Measurements from ENCODE around the gene CA10. TPM values are rescaled to one million over a fixed set of nuclear protein-coding genes. Genes with fewer than 3 reads are reported as not detected.

Gene CA10
- total RNA-seq, 1 experiment from 2014 or later: not detected

DNA sequence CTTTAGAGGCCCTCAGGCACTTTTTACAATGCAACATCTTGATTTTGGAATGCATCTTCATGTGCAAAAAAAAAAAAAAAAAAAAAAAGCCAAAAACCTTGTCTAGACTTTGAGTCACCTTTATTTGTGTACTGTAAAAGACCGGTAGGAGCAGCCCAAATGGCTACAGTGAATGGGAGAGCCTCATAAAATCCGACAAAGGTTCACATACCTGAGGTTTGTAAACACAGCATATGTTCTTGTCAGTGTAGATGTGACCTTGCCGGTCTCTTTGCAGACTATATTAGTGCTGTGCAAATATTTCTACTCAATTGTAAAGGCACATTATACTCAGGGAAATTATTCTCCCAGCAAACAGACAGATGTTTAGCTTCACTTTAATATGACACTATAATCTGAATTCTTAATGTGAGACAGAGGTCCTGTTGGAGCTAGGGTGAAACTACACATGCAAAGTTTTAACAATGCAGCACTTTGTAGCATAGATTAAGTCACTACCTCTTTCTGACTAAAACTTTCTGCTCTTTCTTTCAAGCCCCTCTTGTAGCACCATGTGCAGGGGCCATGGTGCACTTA lies 211.3 kb downstream of the CA10 start:
- no peaks in the 10 kb centered on the region for H3K36me3 ChIP-seq
- no peaks in the 10 kb centered on the region for H3K27me3 ChIP-seq (replicated peaks)
- no peaks in the 10 kb centered on the region for H3K9me3 ChIP-seq (replicated peaks)
- H3K27ac ChIP-seq: no peak overlapping the region
- DNase-seq (ENCODE audit: low read depth in 1 of 2, low spot score in 2 of 2): no peak
- no peak overlapping the region for H3K4me3 ChIP-seq
- no peaks in the 10 kb centered on the region for H3K4me1 ChIP-seq (replicated peaks)

DNA sequence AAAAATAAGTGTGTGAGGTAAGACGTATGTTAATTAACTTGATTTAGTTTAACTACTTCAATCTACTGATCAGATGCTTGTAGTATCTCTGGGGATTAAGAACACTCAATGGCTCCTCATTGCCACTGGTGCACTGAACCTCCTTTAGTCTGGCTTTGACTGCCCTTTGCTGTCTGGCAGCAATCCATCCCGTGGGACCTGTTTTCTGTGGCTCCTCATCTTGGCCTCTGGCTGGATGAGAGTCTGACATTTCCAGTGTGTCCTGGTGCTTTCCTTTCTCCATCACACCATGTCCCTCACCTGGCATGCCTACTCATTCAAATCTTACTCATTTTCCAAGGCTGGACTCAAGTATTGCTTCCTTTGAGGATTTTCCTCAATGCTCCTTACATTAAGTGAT lies 212.2 kb downstream of the CA10 start:
- Histone ChIP-seq H3K36me3 (no peaks in the 10 kb centered on the region), H3K27ac (no peak overlapping the region), H3K9me3 (replicated peaks) (no peaks in the 10 kb centered on the region), H3K4me3 (no peak overlapping the region), H3K4me1 (replicated peaks) (no peaks in the 10 kb centered on the region), H3K27me3 (replicated peaks) (no peaks in the 10 kb centered on the region)
- no peak for DNase-seq (ENCODE audit: low read depth in 1 of 2, low spot score in 2 of 2)

DNA sequence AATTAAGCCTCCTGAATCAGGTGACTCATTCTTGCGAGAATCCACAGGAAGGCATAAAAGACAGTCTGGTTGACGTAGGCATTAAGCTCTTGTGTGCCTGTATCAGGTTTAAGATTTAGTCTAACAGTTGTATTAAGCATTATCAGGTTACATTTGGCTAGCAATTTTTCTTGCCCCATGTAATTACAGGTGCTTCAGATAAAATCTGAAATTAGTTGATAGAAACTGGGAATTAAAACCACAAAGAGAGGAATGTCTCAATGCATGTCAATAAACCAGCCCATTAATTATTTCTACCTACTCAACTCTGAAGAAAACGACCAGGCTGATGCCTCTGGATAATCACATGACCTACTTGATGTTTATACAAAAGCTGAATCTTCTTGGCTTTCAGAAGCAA lies 217.2 kb downstream of the CA10 start:
- H3K9me3 ChIP-seq (replicated peaks): no peaks in the 10 kb centered on the region
- H3K36me3 ChIP-seq: no peaks in the 10 kb centered on the region
- DNase-seq (ENCODE audit: low read depth in 1 of 2, low spot score in 2 of 2): no peak
- no peaks in the 10 kb centered on the region; the same call in 1 of the 2 replicates for H3K27me3 ChIP-seq (replicated peaks)
- H3K27ac ChIP-seq: no peak overlapping the region
- H3K4me1 ChIP-seq (replicated peaks): no peaks in the 10 kb centered on the region
- no peak overlapping the region for H3K4me3 ChIP-seq

DNA sequence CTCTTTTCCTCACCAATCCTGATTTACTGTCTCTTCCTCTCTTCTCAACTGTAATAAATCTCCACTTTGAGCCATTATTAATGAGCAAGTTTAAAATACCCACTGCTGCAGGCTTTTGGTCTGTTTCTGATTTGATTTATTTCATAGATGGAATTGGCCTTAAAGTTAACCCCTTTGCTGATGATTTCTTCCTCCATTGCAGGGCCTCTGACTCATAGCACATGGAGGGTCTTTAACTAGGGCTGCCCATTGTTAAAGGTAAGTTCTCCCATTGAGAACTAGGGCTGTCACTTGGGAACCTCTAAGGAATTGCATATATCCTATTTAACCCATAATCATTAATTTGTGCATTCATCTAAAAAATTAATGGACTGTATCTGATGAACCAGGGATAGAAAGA lies 221.2 kb downstream of the CA10 start:
- Histone ChIP-seq H3K27me3 (replicated peaks) (peaks cover 10% of the 10 kb centered on the region), H3K27ac (no peak overlapping the region), H3K4me1 (replicated peaks) (no peaks in the 10 kb centered on the region), H3K9me3 (replicated peaks) (no peaks in the 10 kb centered on the region; the same call in 1 of the 2 replicates), H3K4me3 (no peak overlapping the region), H3K36me3 (no peaks in the 10 kb centered on the region)
- no peak for DNase-seq (ENCODE audit: low read depth in 1 of 2, low spot score in 2 of 2)

DNA sequence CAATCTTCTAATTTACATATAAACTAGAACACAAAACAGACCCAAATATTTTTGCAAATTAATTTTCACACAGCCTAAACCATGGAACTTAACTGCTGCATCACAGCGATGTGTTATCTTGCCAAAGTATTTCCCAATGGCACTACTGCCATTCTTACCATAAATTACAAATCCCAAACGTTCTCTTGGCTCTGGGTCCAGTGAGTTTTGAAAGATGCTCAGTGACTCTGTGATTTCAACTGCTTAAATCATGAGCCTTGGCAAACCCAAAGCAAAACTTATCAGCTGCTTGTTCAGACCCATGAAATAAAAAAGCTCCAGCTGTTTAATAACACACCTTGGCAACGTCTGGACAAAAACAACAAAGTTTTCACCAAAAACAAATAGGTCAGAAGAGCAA lies 223.0 kb downstream of the CA10 start:
- Histone ChIP-seq H3K27me3 (replicated peaks) (peaks cover 10% of the 10 kb centered on the region), H3K36me3 (no peaks in the 10 kb centered on the region), H3K9me3 (replicated peaks) (no peaks in the 10 kb centered on the region; the same call in none of the 2 replicates), H3K4me3 (no peak overlapping the region), H3K4me1 (replicated peaks) (no peaks in the 10 kb centered on the region), H3K27ac (no peak overlapping the region)
- no peak for DNase-seq (ENCODE audit: low read depth in 1 of 2, low spot score in 2 of 2)

- Histone ChIP-seq H3K27me3 (replicated peaks) (peaks cover 10% of the 10 kb centered on the region), H3K9me3 (replicated peaks) (no peaks in the 10 kb centered on the region; the same call in none of the 2 replicates), H3K4me3 (no peak overlapping the region), H3K36me3 (no peaks in the 10 kb centered on the region), H3K4me1 (replicated peaks) (no peaks in the 10 kb centered on the region), H3K27ac (no peak overlapping the region)
- no peak for DNase-seq (ENCODE audit: low read depth in 1 of 2, low spot score in 2 of 2)
These were observed 224.9 kb downstream of the CA10 start for GRCh38 chr17:51933647-51934046.

DNA sequence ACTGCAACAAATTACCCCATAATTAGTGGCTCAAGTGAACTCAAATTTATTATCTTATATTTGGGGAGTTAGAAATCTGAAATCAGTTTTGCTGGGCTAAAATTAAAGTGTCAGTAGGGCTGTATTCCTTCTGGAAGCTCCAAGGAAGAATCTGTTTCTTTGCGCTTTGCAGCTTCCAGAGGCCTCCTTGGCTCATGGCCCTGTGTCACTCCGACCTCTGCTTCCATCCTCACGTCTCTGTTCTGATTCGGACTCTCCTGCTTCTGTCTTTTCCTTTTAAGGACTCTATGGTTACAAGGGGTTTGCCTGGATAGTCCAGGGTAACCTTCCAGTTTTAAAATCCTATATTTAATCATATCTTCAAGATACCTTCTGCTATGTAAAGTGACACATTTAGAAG lies 232.1 kb downstream of the CA10 start:
- Histone ChIP-seq H3K4me1 (replicated peaks) (no peaks in the 10 kb centered on the region), H3K27ac (no peak overlapping the region), H3K4me3 (no peak overlapping the region), H3K9me3 (replicated peaks) (no peaks in the 10 kb centered on the region; the same call in 1 of the 2 replicates), H3K27me3 (replicated peaks) (no peaks in the 10 kb centered on the region), H3K36me3 (no peaks in the 10 kb centered on the region)
- no peak for DNase-seq (ENCODE audit: low read depth in 1 of 2, low spot score in 2 of 2)

DNA sequence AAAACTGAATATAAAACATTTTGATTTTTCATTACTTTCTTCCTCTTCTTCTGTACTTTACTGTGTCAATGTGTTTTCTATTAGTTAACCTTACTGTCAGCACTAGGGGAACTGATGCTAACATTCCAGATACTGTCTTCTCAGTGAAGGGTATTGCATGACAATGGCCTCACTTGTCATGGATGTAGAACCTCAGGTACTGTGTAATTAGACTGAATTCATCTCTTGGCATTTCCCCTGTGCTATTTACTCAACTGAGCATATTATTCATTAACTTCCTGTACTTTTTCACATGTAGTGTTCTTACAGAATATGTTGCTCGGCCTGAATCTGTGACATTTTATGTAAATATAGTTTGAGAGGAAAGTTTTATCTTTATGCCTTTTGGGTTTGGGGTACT lies 237.0 kb downstream of the CA10 start:
- Histone ChIP-seq H3K4me1 (replicated peaks) (no peaks in the 10 kb centered on the region), H3K27ac (no peak overlapping the region), H3K27me3 (replicated peaks) (no peaks in the 10 kb centered on the region), H3K4me3 (no peak overlapping the region), H3K36me3 (no peaks in the 10 kb centered on the region), H3K9me3 (replicated peaks) (no peaks in the 10 kb centered on the region)
- no peak for DNase-seq (ENCODE audit: low read depth in 1 of 2, low spot score in 2 of 2)

DNA sequence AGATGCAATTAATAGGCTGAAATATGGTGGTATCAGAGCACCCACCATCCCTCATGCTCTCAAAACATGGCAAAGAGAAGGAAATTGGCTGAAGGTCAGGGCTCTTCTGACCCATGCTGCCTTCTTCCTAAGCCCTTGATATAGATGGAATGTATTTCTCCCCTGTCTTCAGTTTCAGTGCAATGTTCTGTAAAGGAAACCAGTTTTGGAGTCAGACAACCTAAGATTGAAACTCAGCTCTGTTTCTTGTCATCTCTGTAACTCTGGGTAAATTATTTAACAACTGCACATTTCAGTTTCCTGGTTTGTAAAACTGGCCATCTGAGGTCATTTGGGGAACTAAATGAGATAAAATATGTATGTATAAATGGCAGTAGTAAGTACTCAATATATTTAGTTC lies 243.9 kb downstream of the CA10 start:
- H3K9me3 ChIP-seq (replicated peaks): 0 out of 2 replicates have a peak, but pooled peaks cover 2% of the 10 kb centered on the region
- H3K4me3 ChIP-seq: no peak overlapping the region
- peaks cover 8% of the 10 kb centered on the region; the same call in 1 of the 2 replicates for H3K27me3 ChIP-seq (replicated peaks)
- H3K36me3 ChIP-seq: no peaks in the 10 kb centered on the region
- H3K27ac ChIP-seq: no peak overlapping the region
- H3K4me1 ChIP-seq (replicated peaks): no peaks in the 10 kb centered on the region
- DNase-seq (ENCODE audit: low read depth in 1 of 2, low spot score in 2 of 2): no peak

GRCh38 chr17:51913491-51914205 lies 244.9 kb downstream of the CA10 start:
- Histone ChIP-seq H3K36me3 (no peaks in the 10 kb centered on the region), H3K27ac (no peak overlapping the region), H3K4me3 (no peak overlapping the region), H3K4me1 (replicated peaks) (no peaks in the 10 kb centered on the region), H3K9me3 (replicated peaks) (0 out of 2 replicates have a peak, but pooled peaks cover 2% of the 10 kb centered on the region), H3K27me3 (replicated peaks) (peaks cover 8% of the 10 kb centered on the region; the same call in 1 of the 2 replicates)
- DNase-seq (ENCODE audit: low read depth in 1 of 2, low spot score in 2 of 2): no peak

DNA sequence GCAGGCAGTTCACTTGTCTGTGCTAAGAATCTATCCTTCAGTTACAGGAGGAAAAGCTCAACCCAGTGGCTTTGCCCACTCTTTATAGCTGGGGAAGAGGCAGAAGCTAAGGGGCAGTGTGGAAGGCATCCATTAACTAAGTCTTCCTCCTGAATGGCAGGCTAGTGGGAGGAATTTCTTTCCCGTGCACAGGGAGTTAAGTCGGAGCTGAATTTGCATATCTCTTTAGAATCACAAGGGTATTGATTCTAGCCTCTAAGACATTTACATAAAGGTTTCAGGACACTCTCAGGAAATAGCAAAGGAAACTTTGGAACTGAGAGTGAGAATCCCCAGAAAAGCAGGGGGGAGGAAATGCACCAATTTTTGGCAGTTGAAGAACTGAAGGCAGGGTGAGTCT lies 245.6 kb downstream of the CA10 start:
- Histone ChIP-seq H3K4me1 (replicated peaks) (no peaks in the 10 kb centered on the region), H3K27ac (no peak overlapping the region), H3K27me3 (replicated peaks) (peaks cover 8% of the 10 kb centered on the region; the same call in 1 of the 2 replicates), H3K9me3 (replicated peaks) (0 out of 2 replicates have a peak, but pooled peaks cover 2% of the 10 kb centered on the region), H3K36me3 (no peaks in the 10 kb centered on the region), H3K4me3 (no peak overlapping the region)
- DNase-seq (ENCODE audit: low read depth in 1 of 2, low spot score in 2 of 2): no peak

- Histone ChIP-seq H3K4me1 (replicated peaks) (no peaks in the 10 kb centered on the region), H3K36me3 (no peaks in the 10 kb centered on the region), H3K27ac (no peak overlapping the region), H3K27me3 (replicated peaks) (peaks cover 11% of the 10 kb centered on the region; the same call in 1 of the 2 replicates), H3K9me3 (replicated peaks) (0 out of 2 replicates have a peak, but pooled peaks cover 2% of the 10 kb centered on the region), H3K4me3 (no peak overlapping the region)
- no peak for DNase-seq (ENCODE audit: low read depth in 1 of 2, low spot score in 2 of 2)
These were observed 247.3 kb downstream of the CA10 start for GRCh38 chr17:51911237-51911636.

DNA sequence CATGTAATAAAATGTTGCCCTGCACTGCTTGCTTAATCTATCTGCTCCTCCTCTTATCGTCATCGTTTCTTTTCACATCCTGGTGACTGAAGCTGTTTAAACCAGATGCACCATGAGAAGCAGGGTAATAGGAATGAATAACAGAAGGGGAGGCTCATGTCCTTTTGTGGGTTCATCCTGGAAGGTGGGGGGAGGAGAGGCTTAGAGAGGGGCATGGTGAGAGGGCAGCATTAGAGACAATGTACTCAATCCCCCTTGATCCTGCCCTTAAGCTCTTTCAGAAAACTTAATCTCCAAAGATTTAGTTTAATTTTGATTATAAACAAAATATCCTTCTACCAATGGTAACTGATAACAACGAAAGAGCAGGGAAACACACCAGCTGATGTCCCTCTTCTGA lies 248.5 kb downstream of the CA10 start:
- H3K9me3 ChIP-seq (replicated peaks): 0 out of 2 replicates have a peak, but pooled peaks cover 2% of the 10 kb centered on the region
- no peak overlapping the region for H3K4me3 ChIP-seq
- no peak for DNase-seq (ENCODE audit: low read depth in 1 of 2, low spot score in 2 of 2)
- H3K36me3 ChIP-seq: no peaks in the 10 kb centered on the region
- H3K4me1 ChIP-seq (replicated peaks): no peaks in the 10 kb centered on the region
- no peak overlapping the region for H3K27ac ChIP-seq
- peaks cover 11% of the 10 kb centered on the region; the same call in 1 of the 2 replicates for H3K27me3 ChIP-seq (replicated peaks)

GRCh38 chr17:51908841-51909537 lies 249.5 kb downstream of the CA10 start:
- H3K4me1 ChIP-seq (replicated peaks): no peaks in the 10 kb centered on the region
- no peaks in the 10 kb centered on the region for H3K36me3 ChIP-seq
- H3K27ac ChIP-seq: no peak overlapping the region
- peaks cover 11% of the 10 kb centered on the region; the same call in 1 of the 2 replicates for H3K27me3 ChIP-seq (replicated peaks)
- H3K4me3 ChIP-seq: no peak overlapping the region
- DNase-seq (ENCODE audit: low read depth in 1 of 2, low spot score in 2 of 2): no peak
- H3K9me3 ChIP-seq (replicated peaks): 0 out of 2 replicates have a peak, but pooled peaks cover 2% of the 10 kb centered on the region
